CD14-positive monocyte (primary cell): ENCODE results near the gene CAMK4. TPM values are rescaled to one million over a fixed set of nuclear protein-coding genes. Genes with fewer than 3 reads are reported as not detected.

Experiments used
- DNase-seq, 3 donors: peaks; one replicate each; pipeline ENCODE4 v3.0.0-alpha.2; 2011 to 2022
- H2AFZ ChIP-seq: 2 replicates; pipeline ENCODE4 v1.6.0; 2012; ENCODE audit warnings: mild to moderate bottlenecking, low read depth, low read length, inconsistent platforms; ENCODE audit not compliant: insufficient read depth, poor library complexity, severe bottlenecking
- H3K27ac ChIP-seq, 2 donors: 1 replicate in 1 of 2; 2 replicates in 1 of 2; pipeline ENCODE4 v1.5.1; 2012 to 2013; ENCODE audit warnings: low read length in 2 of 2, control low read depth in 1 of 2, inconsistent platforms in 1 of 2, low read depth in 1 of 2, mild to moderate bottlenecking in 1 of 2
- H3K27me3 ChIP-seq, 2 donors: one replicate each; pipeline versions ENCODE4 v1.6.0 to v1.6.1; 2011 to 2013; ENCODE audit warnings: low read length in 2 of 2; ENCODE audit not compliant: control insufficient read depth in 2 of 2, insufficient read depth in 2 of 2
- H3K36me3 ChIP-seq, 2 donors: replicated peaks in 1 of 2; 1 replicate in 1 of 2; 2 replicates in 1 of 2; pipeline versions ENCODE4 v1.5.1 to v1.6.1; 2012 to 2013; ENCODE audit warnings: low read length in 2 of 2, control low read depth in 1 of 2, inconsistent platforms in 1 of 2, mild to moderate bottlenecking in 1 of 2; ENCODE audit not compliant: insufficient read depth in 2 of 2, control insufficient read depth in 1 of 2
- H3K4me1 ChIP-seq, 2 donors: 1 replicate in 1 of 2; 2 replicates in 1 of 2; pipeline versions ENCODE4 v1.5.1 to v1.6.1; 2012 to 2013; ENCODE audit warnings: low read length in 2 of 2, control low read depth in 1 of 2, inconsistent platforms in 1 of 2, mild to moderate bottlenecking in 1 of 2, moderate library complexity in 1 of 2; ENCODE audit not compliant: insufficient read depth in 2 of 2, control insufficient read depth in 1 of 2
- H3K4me2 ChIP-seq: replicated peaks from 2 replicates; pipeline ENCODE3; 2012; ENCODE audit warnings: low read length, moderate library complexity, mild to moderate bottlenecking; ENCODE audit not compliant: poor library complexity, severe bottlenecking; ENCODE audit errors: extremely low read depth
- H3K4me3 ChIP-seq, 3 experiments: fragments of 200-600 bp in 1 of 3; sonication (generic) in 1 of 3; replicated peaks in 1 of 3; 1 replicate in 2 of 3; 2 replicates in 1 of 3; pipeline ENCODE4 v1.5.1; 2011 to 2013; ENCODE audit warnings: low read length in 3 of 3, mild to moderate bottlenecking in 3 of 3, control low read depth in 2 of 3, low read depth in 2 of 3, inconsistent platforms in 1 of 3, moderate library complexity in 1 of 3
- H3K79me2 ChIP-seq: 2 replicates; pipeline ENCODE4 v1.6.0; 2012; ENCODE audit warnings: mild to moderate bottlenecking, control low read depth, inconsistent platforms, low read length, moderate library complexity; ENCODE audit not compliant: insufficient read depth
- H3K9ac ChIP-seq: 2 replicates; pipeline ENCODE4 v1.6.0; 2017; ENCODE audit warnings: low read length, mild to moderate bottlenecking; ENCODE audit not compliant: insufficient read depth, poor library complexity, severe bottlenecking
- H3K9me3 ChIP-seq, 2 donors: replicated peaks in 1 of 2; 1 replicate in 1 of 2; 2 replicates in 1 of 2; pipeline versions ENCODE4 v1.5.1 to v1.6.1; 2012 to 2013; ENCODE audit warnings: low read length in 2 of 2, control low read depth in 1 of 2; ENCODE audit not compliant: control insufficient read depth in 1 of 2, insufficient read depth in 1 of 2
- H4K20me1 ChIP-seq: 2 replicates; pipeline ENCODE4 v1.6.0; 2012; ENCODE audit warnings: mild to moderate bottlenecking, low read length, control low read depth, moderate library complexity; ENCODE audit not compliant: insufficient read depth
- H3K27ac Mint-ChIP-seq, 7 donors: one replicate each; pipeline ENCODE4 v1.8.0; 2020; ENCODE audit warnings: mild to moderate bottlenecking in 7 of 7, mixed read lengths in 7 of 7, moderate library complexity in 6 of 7, inconsistent platforms in 2 of 7
- H3K27me3 Mint-ChIP-seq, 3 donors: one replicate each; pipeline ENCODE4 v1.8.0; 2021 to 2022; ENCODE audit warnings: low read depth in 3 of 3, mild to moderate bottlenecking in 3 of 3, mixed read lengths in 3 of 3, moderate library complexity in 3 of 3, inconsistent platforms in 1 of 3
- H3K36me3 Mint-ChIP-seq, 2 donors: one replicate each; pipeline ENCODE4 v1.8.0; 2020; ENCODE audit warnings: mixed read lengths in 2 of 2, inconsistent platforms in 1 of 2, mild to moderate bottlenecking in 1 of 2
- H3K4me1 Mint-ChIP-seq: one replicate; pipeline ENCODE4 v1.8.0; 2020; ENCODE audit warnings: mild to moderate bottlenecking, mixed read lengths
- H3K4me3 Mint-ChIP-seq, 2 donors: one replicate each; pipeline ENCODE4 v1.8.0; 2020; ENCODE audit warnings: mild to moderate bottlenecking in 2 of 2, mixed read lengths in 2 of 2, moderate library complexity in 1 of 2
- H3K9me3 Mint-ChIP-seq, 7 donors: one replicate each; pipeline ENCODE4 v1.8.0; 2020 to 2022; ENCODE audit warnings: mixed read lengths in 7 of 7, mild to moderate bottlenecking in 6 of 7, moderate library complexity in 6 of 7, inconsistent platforms in 2 of 7
- CTCF ChIP-seq: fragments of 200-600 bp; IDR thresholded peaks from one replicate; pipeline ENCODE4 v1.8.0; 2022; ENCODE audit warnings: antibody characterized with exemption, mild to moderate bottlenecking
- WGBS: methylation state at CpG from one replicate; pipeline ENCODE4 v1.1.5; 2013; ENCODE audit warnings: missing lambda C conversion rate; ENCODE audit not compliant: insufficient coverage; 5-methylcytosine and 5-hydroxymethylcytosine counted together
- intact Hi-C, 2 donors: fragments of 100-400 bp; cut with micrococcal nuclease; formaldehyde crosslinking; loops; one replicate each; pipeline versions ENCODE4 v1.15.0 to v1.15.1; 2023
- polyA plus RNA-seq, 3 donors: library from polyadenylated mRNA; depleted of rRNA in 1 of 3; unstranded in 2 of 3; stranded (reverse) in 1 of 3; fragments of 300-500 nt in 2 of 3; fragments of >200 nt in 1 of 3; fragmentation: Illumina TruSeq in 2 of 3; gene quantifications; 1 replicate in 2 of 3; 2 replicates in 1 of 3; pipeline ENCODE4 v1.2.3, GENCODE V29; 2012 to 2021

CAMK4 gene
- polyA plus RNA-seq, 3 donors = 0.24 to 0.28 TPM; not detected in 1

GRCh38 chr5:111375645-111376044, 151.5 kb downstream of the CAMK4 start:
- Mint-ChIP-seq H3K27ac (no peak overlapping the region), H3K4me1 (no peaks in the 10 kb centered on the region)
- 100% methylated on average over 2 of the region's 2 CpGs for WGBS

DNA sequence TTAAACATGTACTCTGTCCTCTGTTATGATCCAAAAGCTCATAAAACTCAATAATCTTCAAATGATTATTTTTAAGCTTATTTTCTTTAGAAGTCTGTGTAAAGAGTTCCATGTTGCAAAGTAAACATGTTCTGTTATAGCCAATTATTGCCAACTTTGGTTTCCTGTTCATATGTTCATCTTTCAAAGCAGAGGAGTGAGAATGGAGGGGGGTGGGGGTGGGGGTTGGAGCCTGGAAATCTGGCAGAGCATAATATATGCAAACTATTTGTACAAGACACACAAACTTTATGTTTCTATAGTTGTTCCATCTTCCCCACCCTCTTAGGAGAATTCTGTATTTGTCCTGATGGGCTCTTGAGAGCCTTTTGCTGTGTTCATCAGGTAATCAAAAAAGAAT, 153.1 kb downstream of the CAMK4 start:
- H3K27ac ChIP-seq = no peak overlapping the region
- DNase-seq = no peak
- H3K79me2 ChIP-seq = no peaks in the 10 kb centered on the region
- Mint-ChIP-seq H3K4me3 (no peak overlapping the region), H3K4me1 (no peaks in the 10 kb centered on the region), H3K27me3 (no peaks in the 10 kb centered on the region), H3K27ac (no peak overlapping the region), H3K9me3 (peaks cover 0 to 3% (median 0%) of the 10 kb centered on the region in 7 donors), H3K36me3 (no peaks in the 10 kb centered on the region)
- H3K4me1 ChIP-seq = no peaks in the 10 kb centered on the region
- no peak overlapping the region for H3K4me3 ChIP-seq
- no peak overlapping the region for H3K4me2 ChIP-seq
- no peak for TF ChIP-seq CTCF
- no peak overlapping the region for H3K9ac ChIP-seq
- no peaks in the 10 kb centered on the region for H3K9me3 ChIP-seq
- no peaks in the 10 kb centered on the region for H3K36me3 ChIP-seq
- H3K27me3 ChIP-seq = no peaks in the 10 kb centered on the region
- intact Hi-C loops = no loop called here
- H2AFZ ChIP-seq = no peak overlapping the region
- H4K20me1 ChIP-seq = no peaks in the 10 kb centered on the region

More at GRCh38 chr5:111375645-111376044, 151.5 kb downstream of the CAMK4 start:
- Histone ChIP-seq H3K9me3 (no peaks in the 10 kb centered on the region), H3K4me2 (no peak overlapping the region), H3K27me3 (no peaks in the 10 kb centered on the region), H3K27ac (no peak overlapping the region), H3K79me2 (no peaks in the 10 kb centered on the region), H2AFZ (no peak overlapping the region), H3K4me3 (no peak overlapping the region), H3K36me3 (no peaks in the 10 kb centered on the region), H3K9ac (no peak overlapping the region), H4K20me1 (no peaks in the 10 kb centered on the region), H3K4me1 (no peaks in the 10 kb centered on the region)
- no peak for DNase-seq
- Mint-ChIP-seq H3K9me3 (peaks cover 0 to 5% (median 2%) of the 10 kb centered on the region in 7 donors), H3K27me3 (no peaks in the 10 kb centered on the region), H3K36me3 (no peaks in the 10 kb centered on the region), H3K4me3 (no peak overlapping the region)
- intact Hi-C loops = no loop called here
- TF ChIP-seq CTCF = no peak
